Parathyroid adenoma (tissue), 2 donors: ENCODE measurements around the gene MSRB2.
"Not testable (repeated sequence)": the region's sequence is repeated elsewhere in the genome, so short reads cannot be mapped to it uniquely, and the experiment has no call there.

Experiments
- H2AFZ ChIP-seq: fragments of 300-600 bp; sonication (generic); one replicate; pipeline ENCODE4 v1.7.0; 2017; ENCODE audit warnings: antibody characterized with exemption, mild to moderate bottlenecking
- H3K27ac ChIP-seq: fragments of 300-600 bp; sonication (generic); one replicate; pipeline ENCODE4 v1.7.0; 2017
- H3K27me3 ChIP-seq: fragments of 300-600 bp; sonication (generic); one replicate; pipeline ENCODE4 v1.7.0; 2017; ENCODE audit warnings: low read length; ENCODE audit not compliant: control insufficient read depth, insufficient read depth
- H3K36me3 ChIP-seq: fragments of 300-600 bp; sonication (generic); one replicate; pipeline ENCODE4 v1.7.0; 2017; ENCODE audit warnings: low read length; ENCODE audit not compliant: control insufficient read depth, insufficient read depth
- H3K4me1 ChIP-seq: fragments of 300-600 bp; sonication (generic); one replicate; pipeline ENCODE4 v1.7.0; 2017; ENCODE audit warnings: control low read depth
- H3K4me2 ChIP-seq: fragments of 300-600 bp; sonication (generic); one replicate; pipeline ENCODE4 v1.7.0; 2017; ENCODE audit warnings: low read length
- H3K4me3 ChIP-seq: fragments of 300-600 bp; sonication (generic); one replicate; pipeline ENCODE4 v1.7.0; 2017; ENCODE audit warnings: low read depth, low read length
- H3K79me2 ChIP-seq: fragments of 300-600 bp; sonication (generic); one replicate; pipeline ENCODE4 v1.7.0; 2017; ENCODE audit warnings: control low read depth
- H3K9ac ChIP-seq: fragments of 300-600 bp; sonication (generic); one replicate; pipeline ENCODE4 v1.7.0; 2017; ENCODE audit warnings: mild to moderate bottlenecking
- H3K9me3 ChIP-seq: fragments of 300-600 bp; sonication (generic); one replicate; pipeline ENCODE4 v1.7.0; 2017; ENCODE audit warnings: low read length; ENCODE audit not compliant: control insufficient read depth
- TF ChIP-seq, protein P1 (sequence below): fragments of 300-600 bp; sonication (generic); IDR thresholded peaks from one replicate; pipeline ENCODE4 v1.7.0; 2017; ENCODE audit warnings: antibody characterized with exemption, mild to moderate bottlenecking
- donor health status: primary hyperparathyroidism.

MSRB2 gene

DNA sequence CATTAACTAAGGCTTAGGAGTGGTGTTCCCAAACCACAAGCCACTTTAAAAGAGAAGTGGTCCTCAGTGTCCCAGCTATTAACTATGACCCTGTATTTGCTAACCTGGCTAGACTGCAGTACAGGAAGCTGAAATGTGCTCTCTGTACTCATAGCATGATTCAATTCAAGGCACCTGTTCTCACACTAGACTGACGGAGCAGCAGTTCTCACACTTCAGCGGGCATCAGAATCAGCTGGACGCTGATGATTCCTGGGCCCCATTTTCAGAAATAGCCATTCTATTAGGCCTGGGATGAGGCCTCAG, 24.5 kb upstream of the MSRB2 start:
- H3K36me3 ChIP-seq = no peaks in the 10 kb centered on the region
- H3K79me2 ChIP-seq = no peaks in the 10 kb centered on the region
- TF ChIP-seq, protein P1, sequence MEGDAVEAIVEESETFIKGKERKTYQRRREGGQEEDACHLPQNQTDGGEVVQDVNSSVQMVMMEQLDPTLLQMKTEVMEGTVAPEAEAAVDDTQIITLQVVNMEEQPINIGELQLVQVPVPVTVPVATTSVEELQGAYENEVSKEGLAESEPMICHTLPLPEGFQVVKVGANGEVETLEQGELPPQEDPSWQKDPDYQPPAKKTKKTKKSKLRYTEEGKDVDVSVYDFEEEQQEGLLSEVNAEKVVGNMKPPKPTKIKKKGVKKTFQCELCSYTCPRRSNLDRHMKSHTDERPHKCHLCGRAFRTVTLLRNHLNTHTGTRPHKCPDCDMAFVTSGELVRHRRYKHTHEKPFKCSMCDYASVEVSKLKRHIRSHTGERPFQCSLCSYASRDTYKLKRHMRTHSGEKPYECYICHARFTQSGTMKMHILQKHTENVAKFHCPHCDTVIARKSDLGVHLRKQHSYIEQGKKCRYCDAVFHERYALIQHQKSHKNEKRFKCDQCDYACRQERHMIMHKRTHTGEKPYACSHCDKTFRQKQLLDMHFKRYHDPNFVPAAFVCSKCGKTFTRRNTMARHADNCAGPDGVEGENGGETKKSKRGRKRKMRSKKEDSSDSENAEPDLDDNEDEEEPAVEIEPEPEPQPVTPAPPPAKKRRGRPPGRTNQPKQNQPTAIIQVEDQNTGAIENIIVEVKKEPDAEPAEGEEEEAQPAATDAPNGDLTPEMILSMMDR = no peak
- no peak overlapping the region for H3K4me2 ChIP-seq
- no peak overlapping the region for H3K9ac ChIP-seq
- H3K27me3 ChIP-seq = no peaks in the 10 kb centered on the region
- H2AFZ ChIP-seq = no peak overlapping the region
- H3K4me3 ChIP-seq = no peak overlapping the region
- no peak overlapping the region for H3K27ac ChIP-seq
- H3K4me1 ChIP-seq = no peaks in the 10 kb centered on the region
- H3K9me3 ChIP-seq = no peaks in the 10 kb centered on the region

DNA sequence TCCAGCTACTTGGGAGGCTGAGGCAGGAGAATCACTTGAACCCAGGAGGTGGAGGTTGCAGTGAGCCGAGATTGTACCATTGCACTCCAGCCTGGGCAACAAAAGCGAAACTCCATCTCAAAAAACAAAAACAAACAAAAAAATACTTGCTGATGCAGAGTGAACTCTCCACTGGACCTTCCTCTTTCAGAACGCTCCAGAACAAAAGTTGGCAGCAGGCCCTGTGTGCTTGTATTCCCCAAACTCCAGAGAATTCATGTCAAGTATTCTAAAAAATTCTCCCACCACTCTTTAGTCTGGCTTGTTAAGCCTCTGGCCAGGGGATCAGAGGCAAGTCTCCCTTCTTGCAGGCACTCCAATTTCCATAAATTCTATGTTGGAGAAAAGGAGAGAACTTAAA, 22.8 kb upstream of the MSRB2 start:
- H3K9me3 ChIP-seq, H3K4me1 ChIP-seq, H2AFZ ChIP-seq, H3K27ac ChIP-seq, H3K4me2 ChIP-seq, H3K4me3 ChIP-seq, H3K36me3 ChIP-seq, H3K9ac ChIP-seq, H3K27me3 ChIP-seq, H3K79me2 ChIP-seq: not testable (repeated sequence)

DNA sequence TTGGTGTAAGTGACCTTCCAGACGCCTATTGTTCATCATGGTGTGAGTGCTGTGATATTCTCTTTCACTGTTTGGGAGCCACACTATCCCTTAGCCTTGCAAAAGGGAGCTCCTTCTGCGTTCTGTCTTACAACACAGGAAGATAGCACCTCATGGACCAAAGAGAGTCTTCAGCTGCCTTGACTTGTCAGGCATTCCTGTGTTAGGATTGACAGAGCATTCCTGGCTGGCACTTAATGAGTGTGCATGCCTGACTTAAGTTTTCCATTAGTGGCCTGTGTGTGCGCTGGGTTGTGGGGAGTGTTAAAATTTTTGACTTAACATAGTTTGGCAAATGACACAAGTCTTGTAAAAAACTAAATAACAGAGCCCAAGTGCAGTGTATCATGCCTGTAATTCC, 21.9 kb upstream of the MSRB2 start:
- H3K27me3 ChIP-seq = no peaks in the 10 kb centered on the region
- H3K9me3 ChIP-seq = no peaks in the 10 kb centered on the region
- no peak overlapping the region for H3K9ac ChIP-seq
- no peak overlapping the region for H3K27ac ChIP-seq
- TF ChIP-seq, protein P1 = no peak
- H3K4me1 ChIP-seq = no peaks in the 10 kb centered on the region
- no peaks in the 10 kb centered on the region for H3K36me3 ChIP-seq
- H2AFZ ChIP-seq = no peak overlapping the region
- no peak overlapping the region for H3K4me3 ChIP-seq
- H3K79me2 ChIP-seq = no peaks in the 10 kb centered on the region
- H3K4me2 ChIP-seq = no peak overlapping the region

DNA sequence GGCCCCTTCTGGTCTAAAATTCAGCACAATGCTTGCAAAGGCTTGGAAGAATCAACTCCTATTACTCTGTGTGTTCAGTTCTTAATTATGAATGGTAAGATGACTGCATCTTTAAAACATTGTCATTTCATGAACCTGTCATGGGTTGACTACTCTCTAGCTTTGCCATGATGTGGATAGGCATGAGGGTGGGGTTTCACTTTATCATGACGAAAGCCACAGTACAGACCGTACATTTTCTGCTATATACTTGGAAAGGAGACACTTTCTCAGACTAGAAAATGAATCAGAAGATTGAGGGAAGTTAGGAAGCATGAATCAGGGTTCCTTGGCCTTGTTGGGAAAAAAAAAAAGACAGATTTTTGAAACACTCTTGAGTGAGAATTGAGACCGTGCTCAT, 19.7 kb upstream of the MSRB2 start:
- TF ChIP-seq, protein P1 = no peak
- no peak overlapping the region for H3K4me3 ChIP-seq

DNA sequence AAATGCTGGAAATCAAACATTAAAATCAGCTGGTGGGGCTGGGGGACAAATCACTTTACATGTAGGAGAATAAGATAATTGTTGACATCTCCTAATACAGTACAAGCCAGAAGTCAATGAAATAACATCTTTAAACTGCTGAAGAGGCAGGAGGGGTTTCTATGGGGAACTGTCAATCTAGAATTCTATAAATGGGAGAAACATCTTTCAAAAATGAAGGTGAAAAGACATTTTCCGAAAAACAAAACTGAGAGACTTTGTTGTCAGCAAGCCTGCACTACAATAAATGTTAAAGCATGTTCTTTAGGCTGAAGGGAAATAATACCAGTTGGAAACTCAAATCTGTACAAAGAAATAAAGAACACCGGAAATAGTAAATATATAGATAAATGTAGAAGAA, 17.3 kb upstream of the MSRB2 start:
- no peaks in the 10 kb centered on the region for H3K36me3 ChIP-seq
- H3K9ac ChIP-seq = no peak overlapping the region
- no peaks in the 10 kb centered on the region for H3K79me2 ChIP-seq
- H3K27ac ChIP-seq = no peak overlapping the region
- no peaks in the 10 kb centered on the region for H3K9me3 ChIP-seq
- TF ChIP-seq, protein P1 = no peak
- H3K4me1 ChIP-seq = no peaks in the 10 kb centered on the region
- no peaks in the 10 kb centered on the region for H3K27me3 ChIP-seq
- H3K4me2 ChIP-seq = no peak overlapping the region
- H3K4me3 ChIP-seq = no peak overlapping the region
- H2AFZ ChIP-seq = no peak overlapping the region

More for the DNA sequence above, 19.7 kb upstream of the MSRB2 start:
- Histone ChIP-seq H3K9me3 (no peaks in the 10 kb centered on the region), H3K4me1 (no peaks in the 10 kb centered on the region), H3K4me2 (no peak overlapping the region), H3K9ac (no peak overlapping the region), H3K79me2 (no peaks in the 10 kb centered on the region), H3K27ac (no peak overlapping the region), H3K27me3 (no peaks in the 10 kb centered on the region), H2AFZ (no peak overlapping the region), H3K36me3 (no peaks in the 10 kb centered on the region)
